ENCODE results near the gene HES7. TPM values are rescaled to one million over a fixed set of nuclear protein-coding genes. Genes with fewer than 3 reads are reported as not detected.

HES7 gene
- polyA plus RNA-seq, 1 of the 3 experiments (the other 2 are of a cell fraction) = 1.2 TPM

GRCh38 chr17:8118769-8119580 is 4.9 kb downstream of the HES7 start (continued):
- TF ChIP-seq MXI1 (IDR thresholded peaks at IDR 0.05; ENCODE audit: low read depth, low read length) (no peak), EZH2phosphoT487 (IDR thresholded peaks at IDR 0.05; ENCODE audit: borderline replicate concordance, low read depth) (no peak), NRF1 (IDR thresholded peaks at IDR 0.05; ENCODE audit: low read depth, low read length) (no peak), YY1 (IDR thresholded peaks at IDR 0.05; ENCODE audit: low read depth) (no peak; the same call in 1 of the 2 replicates), PBX3 (IDR thresholded peaks at IDR 0.05) (no peak), ZBTB33 (IDR thresholded peaks at IDR 0.05; ENCODE audit: borderline replicate concordance, low read depth) (no peak), CHD2 (IDR thresholded peaks at IDR 0.05; ENCODE audit: low read length, partially characterized antibody) (peak; percentile 15), FOXJ3 (CRISPR knock-in tag; IDR thresholded peaks at IDR 0.05) (no peak), RAD21 (IDR thresholded peaks at IDR 0.05; ENCODE audit: low read length) (peak; percentile 57)

- DNase-seq = peak; percentile 72
- Histone ChIP-seq H3F3A (replicated peaks; ENCODE audit: insufficient read depth) (peaks cover 23% of the 10 kb centered on the region), H3K4me2 (peak within 1 kb of the TSS; percentile 97), H3K27me3 (ENCODE audit: insufficient read depth) (peaks cover 30% of the 10 kb centered on the region; the same call in 1 of the 2 replicates), H3K9me2 (no peaks in the 10 kb centered on the region), H3K9me3 (no peaks in the 10 kb centered on the region), H3K4me3 (ENCODE audit: low read depth in 2 of 2, low read length in 1 of 2) (peak within 1 kb of the TSS; percentile 53 to 79), H2AFZ (ENCODE audit: low read depth) (peak within 1 kb of the TSS; percentile 77; the same call in 1 of the 2 replicates), H3K9ac (peak within 1 kb of the TSS; percentile 52), H3K4me1 (ENCODE audit: control insufficient read depth in 1 of 2, insufficient read depth in 2 of 2, low read depth in 1 of 2, low read length in 1 of 2) (peaks cover 0 to 21% of the 10 kb centered on the region in 2 experiments; a peak in 2 of 4 replicates), H3K36me3 (replicated peaks in 1 of 2; ENCODE audit: control insufficient read depth in 1 of 2, insufficient read depth in 2 of 2, low read length in 1 of 2) (no peaks in the 10 kb centered on the region), H3K79me2 (ENCODE audit: insufficient read depth) (no peaks in the 10 kb centered on the region), H4K20me1 (ENCODE audit: insufficient read depth) (peaks cover 15% of the 10 kb centered on the region), H3K27ac (ENCODE audit: low read depth in 2 of 2, low read length in 1 of 2) (peak within 1 kb of the TSS; percentile 62 to 63)
- CTCF ChIA-PET = interaction anchor here (1.0 to 15.2 kb wide), 26 partner anchors 8 to 182 kb away, joined by 3 to 298 read pairs (median 12); partner anchors contain the start of genes ALOX12B, PER1 and VAMP2
- POLR2A ChIA-PET = interaction anchor here (1.4 kb wide), 1 partner anchor 55 kb away, joined by 6 read pairs; no protein-coding TSS in a partner anchor
- 3% methylated on average over 17 of the region's 33 CpGs for WGBS (ENCODE audit: low lambda C conversion rate)
- TF ChIP-seq ZBTB33 (IDR thresholded peaks at IDR 0.05; ENCODE audit: borderline replicate concordance, low read depth) (no peak), USF1 (IDR thresholded peaks at IDR 0.05; ENCODE audit: borderline replicate concordance, low read depth) (peak; percentile 76; the same call in 1 of the 2 replicates), RCOR1 (IDR thresholded peaks at IDR 0.05; ENCODE audit: low read length) (no peak), MXI1 (IDR thresholded peaks at IDR 0.05; ENCODE audit: low read depth, low read length) (no peak; the same call in none of the 2 replicates), RAD21 (IDR thresholded peaks at IDR 0.05; ENCODE audit: low read length) (no peak), EZH2phosphoT487 (IDR thresholded peaks at IDR 0.05; ENCODE audit: borderline replicate concordance, low read depth) (no peak), TCF12 (IDR thresholded peaks at IDR 0.05) (peak; percentile 25; the same call in 1 of the 2 replicates), FOXM1 (IDR thresholded peaks at IDR 0.05; ENCODE audit: low read depth) (no peak), NFIC (IDR thresholded peaks at IDR 0.05; ENCODE audit: borderline replicate concordance) (no peak), CHD2 (IDR thresholded peaks at IDR 0.05; ENCODE audit: low read length, partially characterized antibody) (no peak), PBX3 (IDR thresholded peaks at IDR 0.05) (peak; percentile 57; the same call in 1 of the 2 replicates), POLR2AphosphoS5 (IDR thresholded peaks at IDR 0.05; ENCODE audit: low read depth, low read length) (peak; percentile 24; the same call in 1 of the 2 replicates), TEAD4 (IDR thresholded peaks at IDR 0.05; ENCODE audit: borderline replicate concordance, insufficient read depth) (no peak), USF2 (IDR thresholded peaks at IDR 0.05; ENCODE audit: borderline replicate concordance, low read depth, low read length) (no peak)
Observed at GRCh38 chr17:8117980-8118768, 5.7 kb downstream of the HES7 start, which contains the start of gene ALOXE3. ALOXE3 (minus strand) TSS chr17:8118514; CDS start chr17:8117990, 524 bp downstream.

All from SK-N-SH (cell line).